ENCODE data around the gene PLAAT4. TPM values are rescaled to one million over a fixed set of nuclear protein-coding genes. Genes with fewer than 3 reads are reported as not detected.

PLAAT4 gene
- total RNA-seq, 1 experiment from 2014 or later: 0.52 TPM

- BruUV-seq (replicated peaks): no TSS peak
- Histone ChIP-seq H3K9ac (ENCODE audit: low read length) (no peak overlapping the region), H3K4me1 (ENCODE audit: control insufficient read depth in 1 of 2, insufficient read depth in 2 of 2, low read length in 2 of 2) (no peaks in the 10 kb centered on the region), H3K4me2 (ENCODE audit: low read length) (no peak overlapping the region), H3K36me3 (ENCODE audit: control insufficient read depth in 1 of 2, insufficient read depth in 2 of 2, low read length in 2 of 2) (no peaks in the 10 kb centered on the region), H3K79me2 (ENCODE audit: insufficient read depth, low read length) (no peaks in the 10 kb centered on the region), H3K27me3 (ENCODE audit: insufficient read depth, low read length) (no peaks in the 10 kb centered on the region), H3K9me3 (ENCODE audit: control insufficient read depth in 1 of 2, insufficient read depth in 1 of 2, low read depth in 1 of 2, low read length in 2 of 2) (no peaks in the 10 kb centered on the region), H2AFZ (ENCODE audit: low read depth, low read length, poor library complexity, severe bottlenecking) (no peak overlapping the region), H3K27ac (ENCODE audit: low read depth, low read length) (no peak overlapping the region), H4K20me1 (ENCODE audit: insufficient read depth) (no peaks in the 10 kb centered on the region), H3K4me3 (replicated peaks in 1 of 2; ENCODE audit: low read depth in 1 of 2, low read length in 2 of 2) (no peak overlapping the region), H3K9me2 (ENCODE audit: insufficient read depth) (no peaks in the 10 kb centered on the region)
- intact Hi-C loops (cut with micrococcal nuclease): no loop called here
- DNase-seq (ENCODE audit: low read depth, low spot score) (no peak), ATAC-seq (no peak)
- POLR2A ChIA-PET: no interaction called here
- RAD21 ChIA-PET (ENCODE audit: low non-redundant PET in 1 of 2, low total read pairs in 2 of 2, uncharacterized antibody in 2 of 2, unreplicated experiment in 2 of 2): no interaction called here
- CTCF ChIA-PET: interaction anchor here (2.5 kb wide), 1 partner anchor 34 kb away, joined by 7 read pairs; no protein-coding TSS in a partner anchor
- TF ChIP-seq MAX (IDR thresholded peaks at IDR 0.05) (no peak), CTCF (IDR thresholded peaks at IDR 0.05 in 2 of 3, conservative IDR thresholded peaks at IDR 0.05 in 1 of 3; ENCODE audit: borderline replicate concordance in 1 of 3, insufficient read depth in 1 of 3, low read depth in 2 of 3, low read length in 2 of 3) (no peak), SRF (IDR thresholded peaks at IDR 0.05; ENCODE audit: low read depth) (no peak), TCF7L2 (IDR thresholded peaks at IDR 0.05; ENCODE audit: borderline replicate concordance, extremely low read depth, insufficient read depth, insufficient read length) (no peak), RAD21 (IDR thresholded peaks at IDR 0.05; ENCODE audit: low read depth) (no peak), SP1 (IDR thresholded peaks at IDR 0.05; ENCODE audit: low read depth) (no peak), CEBPB (IDR thresholded peaks at IDR 0.05; ENCODE audit: low read depth) (no peak), POLR2AphosphoS5 (IDR thresholded peaks at IDR 0.05; ENCODE audit: low read depth, low read length) (no peak), REST (IDR thresholded peaks at IDR 0.05; ENCODE audit: low read depth) (no peak)
Observed at GRCh38 chr11:63512816-63513215, 23.8 kb upstream of the PLAAT4 start.
